ENCODE results near the gene TUBA4A.

- TF ChIP-seq GATA2 (IDR thresholded peaks at IDR 0.05; ENCODE audit: low read depth, low read length) (no peak), GATA3 (IDR thresholded peaks at IDR 0.05; ENCODE audit: low read depth, low read length) (no peak)
Measured at GRCh38 chr2:219214141-219214540, 39.6 kb downstream of the TUBA4A start.
